HepG2 (cell line): ENCODE measurements around the gene SEC24B. TPM values are rescaled to one million over a fixed set of nuclear protein-coding genes. Genes with fewer than 3 reads are reported as not detected.

Experiments
- ATAC-seq: fragments of 200-7000 bp; cut with Tn5 transposase; 3 replicates; pipeline ENCODE4 v1.9.1; 2020; ENCODE audit warnings: mild to moderate bottlenecking, moderate library complexity
- BruUV-seq: library from RNA; stranded (reverse); fragments of 400-500 nt; replicated peaks from 2 replicates; lab custom pipeline; 2021; lab: Mats Ljungman, UMichigan
- CTCF ChIA-PET: fragments of 300-600 bp; formaldehyde crosslinking; extraction: SDS; loops from one replicate; lab custom pipeline; 2021; ENCODE audit warnings: low total read pairs, inconsistent platforms, low intra/inter-chr PET ratio; lab: Yijun Ruan, JAX
- POLR2A ChIA-PET: fragments of 350-600 bp; sonication (Branson Sonifier 250); formaldehyde crosslinking; loops from one replicate; lab custom pipeline; 2020; ENCODE audit warnings: antibody characterized with exemption, inconsistent platforms; lab: Yijun Ruan, JAX
- DNase-seq: peaks from one replicate; pipeline ENCODE4 v3.0.0-alpha.2; 2015; ENCODE audit warnings: low spot score
- FAIRE-seq: peaks from 3 replicates; lab custom pipeline; 2011; peaks lifted over from hg19 to GRCh38; lab: Jason Lieb, UNC
- H2AFZ ChIP-seq: one replicate; pipeline ENCODE4 v1.6.1; 2011; ENCODE audit warnings: low read length, inconsistent platforms
- H3K27ac ChIP-seq: fragments of 300-600 bp; 3 replicates; pipeline ENCODE4 v1.8.0; 2011; ENCODE audit warnings: mixed run types, mild to moderate bottlenecking, mixed read lengths, low read length, inconsistent platforms; ENCODE audit not compliant: insufficient read depth; ENCODE audit errors: extremely low read length
- H3K27me3 ChIP-seq, 2 experiments: fragments of 200-600 bp in 1 of 2; 2 replicates in 1 of 2; 3 replicates in 1 of 2; pipeline versions ENCODE4 v1.6.0 to v1.8.0; 2011; ENCODE audit warnings: low read length in 2 of 2, mild to moderate bottlenecking in 2 of 2, moderate library complexity in 2 of 2, inconsistent platforms in 1 of 2; ENCODE audit not compliant: insufficient read depth in 2 of 2, control insufficient read depth in 1 of 2
- H3K36me3 ChIP-seq, 2 experiments: fragments of 200-600 bp in 1 of 2; replicated peaks in 1 of 2; 2 replicates in 1 of 2; 3 replicates in 1 of 2; pipeline versions ENCODE4 v1.5.1 to v1.8.0; 2011; ENCODE audit warnings: low read length in 2 of 2, inconsistent platforms in 1 of 2; ENCODE audit not compliant: insufficient read depth in 2 of 2, control insufficient read depth in 1 of 2
- H3K4me1 ChIP-seq: 2 replicates; pipeline ENCODE4 v1.5.1; 2012; ENCODE audit warnings: low read length, inconsistent platforms; ENCODE audit not compliant: insufficient read depth
- H3K4me2 ChIP-seq: 2 replicates; pipeline ENCODE4 v1.6.0; 2011; ENCODE audit warnings: low read depth, low read length, inconsistent platforms
- H3K4me3 ChIP-seq, 3 experiments: fragments of 200-600 bp in 1 of 3; sonication (generic), shearing (Covaris generic) in 1 of 3; replicated peaks in 1 of 3; 2 replicates each; pipeline ENCODE4 v1.5.1; 2011 to 2016; ENCODE audit warnings: low read length in 3 of 3, inconsistent platforms in 2 of 3, low read depth in 2 of 3, mild to moderate bottlenecking in 2 of 3, control low read depth in 1 of 3, mixed read lengths in 1 of 3; ENCODE audit not compliant: insufficient read depth in 1 of 3
- H3K79me2 ChIP-seq: one replicate; pipeline ENCODE4 v1.6.1; 2011; ENCODE audit warnings: low read length, inconsistent platforms; ENCODE audit not compliant: insufficient read depth
- H3K9ac ChIP-seq: 2 replicates; pipeline ENCODE4 v1.6.0; 2011; ENCODE audit warnings: mild to moderate bottlenecking, low read depth, low read length, inconsistent platforms; ENCODE audit not compliant: insufficient read depth
- H3K9me3 ChIP-seq: 2 replicates; pipeline ENCODE4 v1.5.1; 2012; ENCODE audit warnings: mild to moderate bottlenecking, low read length
- H4K20me1 ChIP-seq: 2 replicates; pipeline ENCODE4 v1.6.0; 2011; ENCODE audit warnings: inconsistent platforms, mild to moderate bottlenecking, low read length, moderate library complexity; ENCODE audit not compliant: insufficient read depth
- ARNT2 ChIP-seq: sonication (generic); formaldehyde crosslinking; IDR thresholded peaks from 2 replicates; pipeline ENCODE4 v1.8.0; 2022; ENCODE audit warnings: mild to moderate bottlenecking, low read depth, missing genetic modification reagents, moderate library complexity
- BCL6 ChIP-seq: IDR thresholded peaks from 2 replicates; pipeline ENCODE4 v1.6.1; 2016; ENCODE audit warnings: missing genetic modification reagents, missing compliant biosample characterization
- FOXA1 ChIP-seq, 2 experiments: fragments of 450-650 bp in 1 of 2; sonication (generic) in 1 of 2; formaldehyde crosslinking in 1 of 2; IDR thresholded peaks; 2 replicates each; pipeline versions ENCODE4 v1.4.0 to v1.6.1; 2016 to 2020; ENCODE audit warnings: missing genetic modification reagents in 1 of 2
- GATAD2A ChIP-seq: IDR thresholded peaks from 2 replicates; pipeline ENCODE4 v1.6.1; 2016
- HDAC2 ChIP-seq: sonication (generic); formaldehyde crosslinking; IDR thresholded peaks from 2 replicates; pipeline ENCODE4 v1.4.0; 2020; ENCODE audit warnings: missing genetic modification reagents
- HNF4A ChIP-seq: sonication (generic); formaldehyde crosslinking; IDR thresholded peaks from 2 replicates; pipeline ENCODE4 v1.4.0; 2020; ENCODE audit warnings: missing genetic modification reagents
- KLF16 ChIP-seq, 2 experiments: sonication (generic) in 1 of 2; formaldehyde crosslinking in 1 of 2; IDR thresholded peaks; 2 replicates each; pipeline versions ENCODE4 v1.6.1 to v1.8.0; 2016 to 2023; ENCODE audit warnings: missing genetic modification reagents in 2 of 2, missing compliant biosample characterization in 1 of 2
- RARA ChIP-seq: IDR thresholded peaks from 2 replicates; pipeline ENCODE4 v1.6.1; 2016; ENCODE audit warnings: missing genetic modification reagents, missing compliant biosample characterization
- SALL1 ChIP-seq: sonication (generic); formaldehyde crosslinking; IDR thresholded peaks from 2 replicates; pipeline ENCODE4 v1.8.0; 2022; ENCODE audit warnings: mild to moderate bottlenecking, missing genetic modification reagents
- SAP130 ChIP-seq: IDR thresholded peaks from 2 replicates; pipeline ENCODE4 v1.6.1; 2016; ENCODE audit warnings: low read depth
- ZHX2 ChIP-seq, 2 experiments: sonication (generic) in 1 of 2; formaldehyde crosslinking in 1 of 2; IDR thresholded peaks; 2 replicates each; pipeline versions ENCODE4 v1.6.1 to v1.9.0; 2014 to 2022; ENCODE audit warnings: antibody characterized with exemption in 1 of 2, borderline replicate concordance in 1 of 2, inconsistent platforms in 1 of 2, low read depth in 1 of 2, missing genetic modification reagents in 1 of 2
- ZNF264 ChIP-seq: sonication (generic); formaldehyde crosslinking; IDR thresholded peaks from 2 replicates; pipeline ENCODE4 v1.4.0; 2020; ENCODE audit warnings: missing genetic modification reagents
- ZNF709 ChIP-seq: sonication (generic); formaldehyde crosslinking; IDR thresholded peaks from 2 replicates; pipeline ENCODE4 v1.5.0; 2020; ENCODE audit warnings: mild to moderate bottlenecking, missing genetic modification reagents
- WGBS: methylation state at CpG from one replicate; pipeline ENCODE4 v1.1.6; 2017; ENCODE audit warnings: low lambda C conversion rate; 5-methylcytosine and 5-hydroxymethylcytosine counted together
- in situ Hi-C: cut with HindIII; loops from 2 replicates; pipeline ENCODE4 v1.10.0; 2017; ENCODE audit warnings: low pct_unique_long_range_greater_than_20kb; ENCODE audit not compliant: extremely low pct_ligation_motif_present
- intact Hi-C: fragments of 100-400 bp; cut with micrococcal nuclease; formaldehyde crosslinking; loops from one replicate; pipeline ENCODE4 v1.10.0; 2022; ENCODE audit not compliant: unreplicated experiment
- polyA plus RNA-seq, 8 experiments: library from polyadenylated mRNA; depleted of rRNA in 3 of 8; stranded (reverse) in 7 of 8; unstranded in 1 of 8; fragments of >200 nt; fragmentation: Illumina TruSeq in 4 of 8; extraction: Trizol in 4 of 8; gene quantifications; 2 replicates each; pipeline versions ENCODE4 v1.2.1 to v1.2.3, GENCODE V29; 2011 to 2016; ENCODE audit warnings: low read depth in 4 of 8, missing spikeins in 1 of 8, mixed read lengths in 1 of 8; ENCODE audit not compliant: insufficient read depth in 1 of 8
- total RNA-seq, 5 experiments: library from RNA; depleted of rRNA; stranded (reverse); fragments of >200 nt; fragmentation: Illumina TruSeq; extraction: Trizol; gene quantifications; 2 replicates each; pipeline ENCODE4 v1.2.3, GENCODE V29; 2016; ENCODE audit warnings: low read depth in 1 of 5
- TF ChIP-seq, protein P1 (sequence below): IDR thresholded peaks from 2 replicates; pipeline ENCODE4 v1.6.1; 2016; ENCODE audit warnings: low read depth, borderline replicate concordance
- TF ChIP-seq, protein P2 (sequence below): sonication (generic); formaldehyde crosslinking; IDR thresholded peaks from 2 replicates; pipeline ENCODE4 v1.4.0; 2020; ENCODE audit warnings: missing genetic modification reagents

The SEC24B gene
- total and polyA plus RNA-seq, 2 of the 13 experiments (the other 11 are each of a cell fraction or from before 2014, with no cell fraction given), result 14.6 to 39.0 TPM

DNA sequence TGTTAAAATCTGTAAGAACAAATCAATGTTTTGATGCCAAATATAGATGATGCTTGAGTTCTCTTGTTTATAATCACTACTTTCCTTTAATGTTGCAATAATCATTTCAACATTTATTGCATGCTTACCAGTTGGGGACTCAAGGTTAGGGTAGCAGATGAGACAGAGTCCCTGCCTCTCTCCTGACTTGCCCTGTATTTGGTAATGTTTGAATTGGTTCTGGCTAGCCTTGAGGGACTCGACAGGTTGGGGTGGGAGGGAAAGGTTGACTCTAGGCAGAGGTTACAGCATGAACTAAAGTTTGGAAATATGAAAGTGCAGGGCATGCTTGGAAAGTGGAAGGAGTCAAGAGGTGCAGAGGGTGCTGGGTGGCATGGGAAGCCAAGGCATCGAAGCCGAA lies 2.0 kb downstream of the SEC24B start:
- FAIRE-seq (peak; percentile 43), ATAC-seq (peak; percentile 64), DNase-seq (peak; percentile 67)
- Histone ChIP-seq H3K4me2 (peak overlapping the region; percentile 72), H3K9ac (peak overlapping the region; percentile 84; the same call in 1 of the 2 replicates), H3K9me3 (no peaks in the 10 kb centered on the region), H3K36me3 (no peaks in the 10 kb centered on the region), H4K20me1 (peaks cover 30% of the 10 kb centered on the region), H2AFZ (no peak overlapping the region), H3K27me3 (no peaks in the 10 kb centered on the region; a peak in 1 of 5 replicates), H3K79me2 (peaks cover 69% of the 10 kb centered on the region), H3K4me1 (peaks cover 51% of the 10 kb centered on the region), H3K27ac (no peak overlapping the region), H3K4me3 (peak overlapping the region; percentile 81 to 93 (median 86); a peak in 5 of 6 replicates)
- 45% methylated on average over 3 of the region's 3 CpGs for WGBS
- CTCF ChIA-PET, result no interaction called here
- BruUV-seq, result no TSS peak
- in situ Hi-C loops (loop anchor here (25.0 kb wide), 1 partner anchor 752 kb away; the partner anchor contains the start of gene ELOVL6), intact Hi-C loops (loop anchor here (10.0 kb wide), 2 partner anchors 289 to 1079 kb away; no protein-coding TSS in a partner anchor)
- POLR2A ChIA-PET, result no interaction called here
- peak; percentile 53 for TF ChIP-seq GATAD2A (CRISPR knock-in tag)
- peak; percentile 54 for TF ChIP-seq HNF4A
- no peak for TF ChIP-seq ZNF264 (CRISPR knock-in tag)
- no peak for TF ChIP-seq ZNF709
- TF ChIP-seq, protein P1, sequence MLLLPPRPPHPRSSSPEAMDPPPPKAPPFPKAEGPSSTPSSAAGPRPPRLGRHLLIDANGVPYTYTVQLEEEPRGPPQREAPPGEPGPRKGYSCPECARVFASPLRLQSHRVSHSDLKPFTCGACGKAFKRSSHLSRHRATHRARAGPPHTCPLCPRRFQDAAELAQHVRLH (CRISPR knock-in tag), result no peak
- no peak for TF ChIP-seq ARNT2 (CRISPR knock-in tag)
- 0 out of 4 replicates have a peak, but pooled peaks of 1 of the 2 experiments have one; percentile 32 for TF ChIP-seq KLF16 (CRISPR knock-in tag; IDR thresholded peaks at IDR 0.05)
- 0 out of 2 replicates have a peak, but pooled peaks have one; percentile 33 for TF ChIP-seq HDAC2 (CRISPR knock-in tag)
- TF ChIP-seq BCL6, result 0 out of 2 replicates have a peak, but pooled peaks have one; percentile 28
- TF ChIP-seq ZHX2 (IDR thresholded peaks at IDR 0.05; ENCODE audit: low read depth), result no peak
- no peak for TF ChIP-seq ZHX2 (CRISPR knock-in tag; IDR thresholded peaks at IDR 0.05; ENCODE audit: borderline replicate concordance)
- TF ChIP-seq FOXA1 (IDR thresholded peaks at IDR 0.05), result no peak
- 0 out of 2 replicates have a peak, but pooled peaks have one; percentile 9 for TF ChIP-seq FOXA1 (CRISPR knock-in tag; IDR thresholded peaks at IDR 0.05)
- 0 out of 2 replicates have a peak, but pooled peaks have one; percentile 7 for TF ChIP-seq RARA (CRISPR knock-in tag)
- TF ChIP-seq SALL1 (CRISPR knock-in tag), result peak; percentile 38
- TF ChIP-seq, protein P2, sequence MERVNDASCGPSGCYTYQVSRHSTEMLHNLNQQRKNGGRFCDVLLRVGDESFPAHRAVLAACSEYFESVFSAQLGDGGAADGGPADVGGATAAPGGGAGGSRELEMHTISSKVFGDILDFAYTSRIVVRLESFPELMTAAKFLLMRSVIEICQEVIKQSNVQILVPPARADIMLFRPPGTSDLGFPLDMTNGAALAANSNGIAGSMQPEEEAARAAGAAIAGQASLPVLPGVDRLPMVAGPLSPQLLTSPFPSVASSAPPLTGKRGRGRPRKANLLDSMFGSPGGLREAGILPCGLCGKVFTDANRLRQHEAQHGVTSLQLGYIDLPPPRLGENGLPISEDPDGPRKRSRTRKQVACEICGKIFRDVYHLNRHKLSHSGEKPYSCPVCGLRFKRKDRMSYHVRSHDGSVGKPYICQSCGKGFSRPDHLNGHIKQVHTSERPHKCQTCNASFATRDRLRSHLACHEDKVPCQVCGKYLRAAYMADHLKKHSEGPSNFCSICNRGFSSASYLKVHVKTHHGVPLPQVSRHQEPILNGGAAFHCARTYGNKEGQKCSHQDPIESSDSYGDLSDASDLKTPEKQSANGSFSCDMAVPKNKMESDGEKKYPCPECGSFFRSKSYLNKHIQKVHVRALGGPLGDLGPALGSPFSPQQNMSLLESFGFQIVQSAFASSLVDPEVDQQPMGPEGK (CRISPR knock-in tag), result peak; percentile 17; the same call in 1 of the 2 replicates
- peak; percentile 27 for TF ChIP-seq SAP130 (CRISPR knock-in tag)
